Fibroblast of the conjunctiva (primary cell): ENCODE results near the gene C6orf132.

Experiments
- DNase-seq: peaks from one replicate; pipeline ENCODE4 v3.0.0-alpha.2; 2010; ENCODE audit warnings: low read depth

C6orf132 gene

DNA sequence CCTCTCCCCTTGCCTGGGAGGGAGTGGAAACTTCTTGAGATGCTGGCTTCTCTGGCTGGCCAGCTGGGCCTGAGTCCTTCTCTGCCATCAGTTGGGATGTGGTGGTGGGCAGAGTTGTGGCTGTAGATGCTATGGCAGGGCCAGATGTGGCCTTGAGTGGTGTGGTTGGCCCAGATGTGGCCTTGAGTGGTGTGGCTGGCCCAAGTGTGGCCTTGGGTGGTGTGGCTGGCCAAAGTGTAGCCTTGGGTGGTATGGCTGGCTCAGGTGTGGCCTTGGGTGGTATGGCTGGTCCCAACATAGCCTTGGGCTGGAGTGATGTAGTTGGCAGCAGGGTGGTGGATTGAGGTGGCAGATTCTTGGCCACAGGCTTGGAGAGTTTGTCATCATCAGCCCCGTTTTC lies 36.7 kb downstream of the C6orf132 start:
- DNase-seq = no peak

DNA sequence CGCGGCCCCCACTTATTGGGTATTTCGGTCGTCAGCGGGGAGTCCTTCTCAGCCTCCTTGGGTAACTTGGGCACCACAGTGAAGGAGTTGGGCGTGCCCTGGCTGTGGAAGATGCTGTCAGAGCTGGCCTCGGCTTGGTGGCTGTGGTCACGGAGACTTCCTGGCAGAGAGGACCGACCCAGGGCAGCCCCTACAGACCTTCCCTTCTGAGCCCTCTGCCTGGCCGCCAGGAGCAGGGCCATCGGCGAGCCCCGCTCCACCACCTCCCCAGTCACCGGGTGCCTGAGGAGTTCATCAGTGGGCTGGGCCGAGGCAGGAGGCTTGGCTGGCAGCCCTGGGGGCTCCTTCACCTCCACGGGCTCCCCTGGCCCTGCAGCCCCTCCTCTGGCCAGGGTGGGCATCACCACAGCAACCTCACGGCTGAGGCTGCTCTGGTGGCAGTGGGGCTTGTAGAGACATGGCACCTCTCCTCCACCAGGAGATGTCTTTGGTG lies 37.2 kb downstream of the C6orf132 start:
- no peak for DNase-seq

- DNase-seq = no peak
Observed at GRCh38 chr6:42104804-42105125, 37.7 kb downstream of the C6orf132 start.

- no peak for DNase-seq
Observed at GRCh38 chr6:42104095-42104803, 38.2 kb downstream of the C6orf132 start.

DNA sequence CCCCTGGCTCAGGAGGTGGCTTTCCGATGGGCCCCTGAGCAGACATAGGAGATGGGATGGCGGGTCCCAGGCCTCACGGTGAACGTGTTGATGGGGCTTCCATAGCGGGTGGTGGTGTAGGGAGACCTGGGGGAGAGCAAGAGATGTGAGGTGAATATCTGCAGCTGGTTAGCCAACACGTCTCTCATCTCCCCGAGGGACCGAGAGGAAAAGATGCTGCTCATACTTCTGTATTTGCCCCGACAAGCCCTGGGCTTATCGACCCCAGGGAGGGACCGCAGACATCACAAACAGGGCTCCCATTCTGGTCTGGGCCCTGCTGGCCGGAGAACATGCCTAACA lies 38.7 kb downstream of the C6orf132 start:
- no peak for DNase-seq

- DNase-seq = no peak
Observed at GRCh38 chr6:42103216-42103615, 39.2 kb downstream of the C6orf132 start.

DNA sequence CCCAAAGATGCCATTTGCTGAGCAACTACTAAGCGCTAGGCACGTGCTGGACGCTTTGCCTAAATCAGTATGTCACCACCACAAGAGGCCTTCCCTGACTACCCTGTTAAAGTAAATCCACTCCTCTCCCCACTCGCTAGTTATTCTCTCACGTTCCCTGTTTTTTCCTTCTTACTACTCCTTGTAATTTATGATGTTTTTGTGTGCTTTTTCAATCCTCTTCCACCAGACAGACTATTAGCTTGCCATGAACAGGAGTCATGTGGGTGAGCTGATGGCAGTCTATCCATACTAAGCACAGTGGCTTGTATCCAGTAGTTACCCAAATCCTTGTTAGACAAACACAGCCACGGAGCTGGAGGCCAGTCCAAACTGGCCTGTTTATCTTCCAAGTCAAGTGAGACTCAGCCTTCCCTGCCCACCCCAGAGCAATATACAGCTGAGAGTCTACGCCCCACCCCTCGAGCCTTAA lies 41.2 kb downstream of the C6orf132 start:
- no peak for DNase-seq

GRCh38 chr6:42100029-42100901 lies 42.2 kb downstream of the C6orf132 start:
- DNase-seq = no peak

DNA sequence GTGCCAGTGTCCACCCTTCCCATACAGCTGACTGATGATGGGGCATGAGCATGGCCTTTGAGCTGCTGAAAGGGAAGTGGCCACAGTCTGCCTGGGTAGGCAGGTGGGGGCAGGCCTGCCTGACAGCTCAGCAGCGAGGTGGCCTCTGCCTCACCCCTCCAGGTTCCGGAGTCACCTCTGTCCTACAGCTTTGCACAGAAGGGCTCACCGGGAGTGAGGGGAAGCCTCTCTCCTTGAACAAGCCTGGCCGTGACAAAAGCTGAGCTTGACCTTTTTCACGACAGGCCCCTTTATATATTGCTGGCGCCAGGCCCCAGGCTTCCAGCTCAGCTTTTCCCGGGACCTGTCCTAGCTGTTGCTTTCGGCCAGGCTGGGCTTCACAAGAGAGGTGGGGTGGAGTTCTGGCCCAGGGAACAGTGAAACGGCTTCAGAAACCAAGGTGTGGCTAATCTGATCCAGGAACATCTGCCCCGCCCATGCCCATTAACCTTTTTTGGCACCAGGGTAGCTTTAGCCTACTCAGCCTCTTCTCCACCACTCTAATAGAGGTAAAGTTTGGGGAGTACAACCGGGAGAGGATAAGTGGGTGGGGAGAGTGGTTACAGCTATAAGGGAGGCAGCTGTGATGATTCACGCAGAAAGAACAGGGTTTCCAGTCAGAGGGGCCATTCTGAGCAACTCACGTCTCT lies 42.9 kb downstream of the C6orf132 start:
- no peak for DNase-seq

DNA sequence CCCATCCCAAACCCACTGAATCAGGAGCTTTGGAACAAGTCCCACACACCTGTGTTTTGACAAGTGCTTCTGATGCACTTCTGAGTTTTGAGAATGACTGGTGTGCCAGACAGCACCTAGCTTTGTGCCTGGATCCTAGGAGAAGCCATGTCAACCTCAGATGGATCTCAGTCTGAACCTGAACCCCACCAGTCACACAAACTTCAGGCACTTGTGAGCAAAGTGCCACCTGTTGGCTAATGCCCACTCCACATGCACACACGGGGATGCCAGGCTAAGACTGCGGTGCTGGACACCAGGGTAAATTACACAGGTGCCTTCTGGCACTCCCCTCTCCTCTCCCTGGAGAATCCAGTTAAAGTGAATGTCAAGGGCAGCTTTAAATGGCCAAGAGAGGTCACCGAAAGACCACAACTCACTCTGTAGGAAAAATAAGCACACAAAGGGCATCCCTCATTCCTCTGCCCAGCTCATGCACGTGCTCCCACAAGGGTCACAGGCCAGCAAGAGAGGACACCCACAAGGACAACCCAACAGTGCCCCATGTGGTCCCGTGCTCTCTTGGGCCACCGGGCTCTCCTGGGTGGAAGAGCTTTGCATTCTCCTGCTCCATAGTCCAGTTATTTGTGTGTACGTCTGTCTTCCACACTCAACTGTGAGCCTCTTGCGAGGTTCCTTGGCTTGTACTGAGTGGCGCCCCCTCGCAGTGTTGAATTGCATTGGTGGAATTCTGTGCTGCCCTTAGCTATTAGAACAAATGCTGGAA lies 46.5 kb downstream of the C6orf132 start:
- no peak for DNase-seq

- DNase-seq = no peak
Observed at GRCh38 chr6:42095094-42095493, 47.3 kb downstream of the C6orf132 start.

DNA sequence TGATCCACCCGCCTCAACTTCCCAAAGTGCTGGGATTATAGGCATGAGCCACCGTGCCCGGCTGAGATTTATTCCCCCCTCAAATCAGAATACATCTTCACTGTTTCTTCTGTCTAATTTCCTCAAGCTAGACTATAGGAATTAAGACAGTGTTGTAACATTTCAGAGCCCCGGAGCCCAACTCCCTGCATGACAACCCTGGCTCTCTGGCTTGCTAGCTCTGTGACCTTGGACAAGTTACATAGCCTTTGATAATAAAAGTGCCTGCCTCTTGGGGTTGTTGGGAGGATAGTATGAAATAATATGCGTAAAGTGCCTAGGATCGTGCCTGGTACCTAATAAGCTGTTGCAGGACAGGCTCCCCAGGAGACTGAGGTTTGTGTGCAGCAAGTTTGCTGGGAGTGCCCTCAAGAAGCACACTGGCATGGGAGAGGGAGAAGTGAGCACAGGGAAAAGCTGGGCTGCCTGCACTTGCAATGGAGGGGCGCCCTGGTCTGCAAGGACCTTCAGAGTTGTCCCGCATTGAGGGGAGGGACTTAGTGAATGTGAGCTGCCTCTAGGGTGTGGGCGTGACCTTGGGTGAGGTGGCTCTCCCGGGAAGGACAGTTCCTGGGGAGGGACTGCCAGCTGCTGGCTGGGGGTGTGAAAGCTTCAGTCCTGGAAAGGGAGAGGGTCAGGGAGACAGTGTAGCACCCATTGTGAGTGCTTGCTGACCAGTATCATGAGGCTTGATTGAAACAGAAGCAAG lies 48.7 kb downstream of the C6orf132 start:
- no peak for DNase-seq

- no peak for DNase-seq
Observed at GRCh38 chr6:42091718-42092023, 50.7 kb downstream of the C6orf132 start.

DNA sequence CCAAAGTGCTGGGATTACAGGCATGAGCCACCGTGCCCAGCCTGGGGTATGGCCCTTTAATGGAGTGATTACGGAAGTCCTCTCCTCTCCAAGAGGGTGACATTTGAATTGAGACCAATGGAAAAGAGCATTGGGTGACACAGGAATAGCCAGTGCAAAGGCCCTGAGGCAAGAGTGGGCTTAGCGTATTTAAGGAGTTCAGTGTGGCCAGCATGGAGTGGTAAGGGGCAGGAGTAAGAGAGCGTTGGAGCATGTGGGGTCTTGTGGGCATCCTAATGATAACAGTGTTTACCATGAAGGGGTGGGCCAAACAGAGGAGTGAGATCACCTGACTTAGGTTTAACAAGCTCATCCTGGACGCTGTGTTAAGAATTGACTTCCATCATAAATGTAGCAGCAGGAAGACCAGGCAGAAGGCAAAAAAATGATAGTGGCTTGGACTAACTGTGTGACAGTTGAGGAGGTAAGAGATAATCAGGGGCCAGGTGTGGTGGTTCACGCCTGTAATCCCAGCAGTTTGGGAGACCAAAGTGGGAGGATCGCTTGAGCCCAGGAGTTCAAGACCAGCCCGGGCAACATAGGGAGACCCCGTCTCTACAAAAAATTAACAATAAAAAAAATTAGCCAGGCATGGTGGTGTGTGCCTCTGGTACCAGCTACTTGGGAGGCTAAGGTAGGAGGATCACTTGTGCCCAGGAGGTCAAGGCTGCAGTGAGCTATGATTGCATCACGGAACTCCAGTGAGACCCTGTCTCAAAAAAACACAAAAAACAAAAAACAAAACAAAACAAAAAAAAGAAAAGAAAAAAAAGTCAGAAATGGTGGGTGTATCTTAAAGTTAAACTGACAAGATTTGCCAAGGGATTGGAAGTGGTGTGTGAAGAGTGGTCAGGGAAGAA lies 51.4 kb downstream of the C6orf132 start:
- DNase-seq = no peak

DNA sequence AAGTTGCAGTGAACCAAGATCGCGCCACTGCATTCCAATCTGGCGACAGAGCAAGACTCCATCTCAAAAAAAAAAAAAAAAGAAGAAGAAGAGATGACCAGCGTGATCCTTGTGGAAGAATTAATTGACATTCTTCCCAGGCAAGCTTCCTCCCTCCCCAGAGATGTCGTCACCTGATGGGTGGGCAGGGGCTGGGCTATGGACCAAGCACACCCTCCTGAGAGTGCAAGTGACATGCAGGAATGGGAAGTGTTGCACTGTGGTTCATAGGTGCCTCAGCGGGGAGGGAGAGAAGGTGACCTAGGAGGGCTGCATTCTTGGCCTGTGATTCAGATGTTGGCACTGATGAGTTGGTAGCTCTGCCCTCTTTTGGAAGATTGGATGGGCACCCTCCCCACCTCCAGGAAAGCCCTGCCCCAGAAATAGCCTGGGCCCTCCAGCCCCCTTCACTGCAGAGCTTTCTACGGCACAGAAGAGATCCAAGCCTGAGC lies 54.3 kb downstream of the C6orf132 start:
- DNase-seq = no peak

- DNase-seq = no peak
Observed at GRCh38 chr6:42086046-42087035, 56.1 kb downstream of the C6orf132 start.

DNA sequence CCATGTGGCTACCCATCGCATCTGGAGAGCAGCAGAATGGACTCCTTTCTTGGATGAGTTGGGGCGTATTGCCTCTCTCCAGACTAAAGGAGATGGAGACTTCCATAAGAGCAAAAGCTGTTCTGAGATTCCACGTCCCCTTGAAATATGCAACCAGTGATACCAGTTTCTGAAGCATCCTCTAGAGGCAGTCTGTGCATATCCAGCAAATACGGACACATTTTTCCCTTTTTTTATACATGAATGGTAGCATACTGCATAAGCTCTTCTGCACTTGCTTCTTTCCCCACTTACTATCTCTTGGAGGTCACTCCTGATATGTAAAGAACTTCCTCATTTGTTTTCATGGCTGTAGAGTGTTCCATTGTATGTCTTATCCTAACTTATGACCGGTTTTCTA lies 57.5 kb downstream of the C6orf132 start:
- no peak for DNase-seq

- DNase-seq = no peak
Observed at GRCh38 chr6:42083530-42083929, 58.9 kb downstream of the C6orf132 start.

- no peak for DNase-seq
Observed at GRCh38 chr6:42079941-42080464, 62.4 kb downstream of the C6orf132 start.
